GM19193 (cell line): ENCODE measurements around the gene CNNM3.

Experiments used
- POLR2A ChIP-seq: IDR thresholded peaks from 4 replicates; pipeline ENCODE4 v1.6.1; 2011; ENCODE audit not compliant: insufficient read depth, insufficient read length; ENCODE audit errors: extremely low read depth

CNNM3 gene

DNA sequence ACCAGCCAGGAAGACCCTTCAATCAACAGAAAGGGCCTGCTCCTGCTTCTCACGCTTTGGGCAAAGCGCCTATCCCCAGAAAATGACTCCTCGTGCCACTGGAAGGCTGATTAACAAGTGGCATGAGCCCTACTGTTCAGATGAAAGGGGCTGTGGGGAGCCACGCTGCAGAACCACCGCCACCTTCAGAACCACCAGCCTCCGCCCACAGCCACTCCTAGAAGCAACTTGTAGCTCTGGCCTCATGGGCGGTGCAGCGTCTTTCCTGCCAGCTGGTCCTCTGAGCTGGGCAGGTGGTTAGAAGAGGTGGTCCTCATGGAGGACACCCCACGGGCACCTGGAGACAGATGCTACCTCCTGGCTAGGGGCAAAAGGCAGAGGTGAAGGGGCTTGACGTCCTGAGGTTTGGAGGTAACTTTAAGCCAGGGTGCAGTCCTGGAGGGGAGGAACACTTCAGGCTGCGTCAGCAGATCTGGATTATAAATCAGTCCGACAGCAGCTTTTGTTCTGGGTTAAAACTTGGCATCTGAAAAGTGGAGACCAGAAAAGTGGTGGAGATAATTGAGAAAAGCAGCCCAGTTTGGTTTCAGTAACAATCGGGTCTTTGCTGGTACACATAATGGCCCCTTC lies 54.7 kb downstream of the CNNM3 start:
- no peak for TF ChIP-seq POLR2A

DNA sequence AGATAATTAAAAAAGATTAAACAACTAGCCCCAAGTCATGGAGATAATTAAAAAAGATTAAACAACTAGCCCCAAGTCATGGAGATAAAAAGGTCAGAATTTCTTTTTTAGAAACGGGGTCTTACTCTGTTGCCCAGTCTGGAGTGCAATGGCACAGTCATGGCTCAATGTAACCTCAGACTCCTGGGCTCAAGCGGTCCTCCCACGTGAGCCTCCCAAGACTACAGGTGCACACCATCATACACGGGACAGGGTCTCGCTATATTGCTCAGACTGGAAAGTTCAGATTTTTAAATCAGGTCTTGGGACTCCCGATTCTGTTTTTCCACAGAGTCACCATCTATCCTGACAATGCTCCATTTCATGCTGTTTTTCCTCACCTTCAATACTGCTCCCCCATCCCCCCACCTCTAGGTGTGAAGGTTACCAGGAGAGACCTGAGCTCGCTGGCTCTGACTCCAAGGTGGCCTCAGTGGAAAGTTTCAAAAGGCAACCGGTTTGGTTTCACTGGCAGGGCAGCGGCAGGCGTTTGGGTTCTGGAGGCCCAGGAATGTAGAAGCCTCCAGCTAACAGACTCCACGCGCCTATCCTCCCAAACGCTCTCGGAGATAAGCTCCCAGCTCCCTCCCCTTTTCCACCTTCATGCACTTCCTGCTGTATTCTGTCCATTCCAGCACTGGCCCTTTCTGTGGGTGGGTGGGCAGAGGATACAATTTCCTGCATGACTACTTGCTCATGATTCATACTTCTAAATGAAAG lies 56.7 kb downstream of the CNNM3 start:
- TF ChIP-seq POLR2A = no peak

GRCh38 chr2:96873651-96874096 lies 57.6 kb downstream of the CNNM3 start:
- no peak for TF ChIP-seq POLR2A

DNA sequence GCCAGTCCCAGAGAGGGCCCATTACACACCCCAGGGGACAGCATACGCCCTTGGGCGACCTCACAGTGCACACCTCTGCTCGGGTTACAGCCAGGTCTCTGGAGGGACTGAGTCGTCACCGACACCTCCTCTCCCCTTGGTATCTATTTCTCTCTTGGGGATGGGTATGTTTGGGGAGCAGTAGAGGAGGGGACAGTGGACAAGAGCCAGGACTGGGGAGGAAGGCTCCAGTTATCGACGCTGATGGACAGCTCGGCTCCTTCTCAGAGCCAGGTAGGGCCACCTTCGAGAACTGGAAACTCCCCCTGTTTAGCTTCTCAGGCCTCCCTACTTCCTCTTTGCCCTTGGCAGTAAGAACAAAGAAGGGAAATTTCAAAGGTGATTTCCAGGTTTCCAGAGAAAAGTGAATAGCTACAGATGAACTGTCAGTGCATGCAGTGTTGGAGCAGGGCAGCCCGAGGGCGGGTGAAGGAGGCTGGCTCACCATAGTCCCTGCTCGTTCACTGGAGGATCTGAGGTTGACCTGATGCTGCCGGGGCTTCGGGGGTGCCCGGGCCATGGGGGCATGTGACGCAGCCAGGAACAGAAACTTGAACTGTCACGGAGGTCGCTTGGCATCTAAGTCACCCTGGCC lies 58.2 kb downstream of the CNNM3 start:
- no peak for TF ChIP-seq POLR2A

GRCh38 chr2:96875498-96876268 lies 59.6 kb downstream of the CNNM3 start:
- TF ChIP-seq POLR2A = no peak

GRCh38 chr2:96876269-96877041 lies 60.4 kb downstream of the CNNM3 start:
- TF ChIP-seq POLR2A = no peak

DNA sequence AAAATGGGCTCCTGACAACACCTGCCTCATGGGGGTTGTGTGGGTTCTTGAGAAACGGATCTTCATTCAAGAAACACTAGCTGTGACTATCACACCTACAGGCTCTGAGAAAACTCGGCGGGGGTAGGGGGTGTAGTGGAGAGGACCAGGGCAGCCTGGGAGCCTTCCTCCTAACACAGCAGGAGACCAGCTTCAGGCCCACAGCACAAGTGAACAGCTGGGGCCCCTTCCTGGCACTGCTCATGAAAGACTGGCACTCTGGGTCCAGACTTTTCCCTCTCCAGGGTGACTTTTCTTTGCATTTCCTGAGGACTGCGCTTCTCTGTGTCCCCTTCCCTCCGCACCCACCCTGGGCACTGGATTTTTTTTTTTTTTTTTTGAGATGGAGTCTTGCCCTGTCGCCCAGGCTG lies 61.0 kb downstream of the CNNM3 start:
- no peak for TF ChIP-seq POLR2A

- no peak for TF ChIP-seq POLR2A
Measured at GRCh38 chr2:96877631-96878092, 61.6 kb downstream of the CNNM3 start.

- TF ChIP-seq POLR2A = no peak
Measured at GRCh38 chr2:96878171-96878570, 62.1 kb downstream of the CNNM3 start.

GRCh38 chr2:96878796-96879544 lies 62.9 kb downstream of the CNNM3 start:
- no peak for TF ChIP-seq POLR2A

DNA sequence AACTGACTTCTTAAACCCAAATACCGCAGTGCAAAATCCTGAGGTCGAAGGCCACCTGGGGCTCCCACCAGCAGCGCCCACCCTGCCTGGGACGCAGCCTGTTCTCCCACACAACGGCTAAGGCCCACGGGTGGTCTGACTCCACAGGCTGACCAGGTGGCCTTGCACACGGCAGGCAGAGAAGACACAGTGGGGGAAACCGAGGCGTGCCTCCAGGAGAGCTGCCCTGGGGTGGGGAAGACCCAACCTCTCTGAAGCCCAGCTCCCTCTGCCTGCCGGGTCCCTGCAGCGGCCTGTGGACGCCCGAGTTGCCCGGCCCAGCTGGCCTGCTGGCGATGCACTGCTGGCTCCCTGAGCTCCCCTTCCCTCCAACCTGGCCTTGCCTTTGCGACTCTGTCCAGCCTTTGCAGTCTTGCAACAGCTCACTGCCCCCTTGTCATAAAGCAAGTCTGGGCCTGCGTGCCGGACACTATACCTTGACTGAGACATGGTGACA lies 63.5 kb downstream of the CNNM3 start:
- no peak for TF ChIP-seq POLR2A

GRCh38 chr2:96880891-96881273 lies 64.8 kb downstream of the CNNM3 start:
- no peak for TF ChIP-seq POLR2A
